Measurements from ENCODE around the gene TTC22. TPM values are rescaled to one million over a fixed set of nuclear protein-coding genes. Genes with fewer than 3 reads are reported as not detected.

Gene TTC22
- total RNA-seq, 2 donors from 2014 or later = 12.2 to 15.6 TPM

- no peak overlapping the region for H3K27ac ChIP-seq
- no peaks in the 10 kb centered on the region for H3K27me3 ChIP-seq
- DNase-seq (peak in 1 of 4 donors; percentile 6), ATAC-seq (no peak)
- H3K9me3 ChIP-seq = peaks cover 0 to 5% (median 0%) of the 10 kb centered on the region in 3 donors
- no peaks in the 10 kb centered on the region for H3K4me1 ChIP-seq
- intact Hi-C loops (cut with DNase I) = no loop called here
- no peak for TF ChIP-seq CTCF (IDR thresholded peaks at IDR 0.05)
- no peak for TF ChIP-seq POLR2A (IDR thresholded peaks at IDR 0.05)
- no peaks in the 10 kb centered on the region for H3K36me3 ChIP-seq (replicated peaks in 1 of 2; ENCODE audit: insufficient read depth in 1 of 2, low read depth in 2 of 2)
- H3K4me3 ChIP-seq = no peak overlapping the region
- 92 to 100% methylated on average over 2 to 5 of the region's 5 CpGs for WGBS, 2 donors
Measured at GRCh38 chr1:54825696-54826095, 24.6 kb upstream of the TTC22 start.

- intact Hi-C loops (cut with DNase I) = no loop called here
- no peaks in the 10 kb centered on the region for H3K27me3 ChIP-seq
- WGBS, 2 donors = 88% methylated on average over 3 of the region's 3 CpGs
- no peak for TF ChIP-seq POLR2A (IDR thresholded peaks at IDR 0.05)
- TF ChIP-seq CTCF (IDR thresholded peaks at IDR 0.05) = no peak
- DNase-seq (no peak), ATAC-seq (no peak)
- H3K4me1 ChIP-seq = no peaks in the 10 kb centered on the region
- H3K36me3 ChIP-seq (replicated peaks in 1 of 2; ENCODE audit: insufficient read depth in 1 of 2, low read depth in 2 of 2) = no peaks in the 10 kb centered on the region
- no peak overlapping the region for H3K4me3 ChIP-seq
- no peak overlapping the region for H3K27ac ChIP-seq
- H3K9me3 ChIP-seq = peaks cover 0 to 5% (median 0%) of the 10 kb centered on the region in 3 donors
Measured at GRCh38 chr1:54823670-54824069, 22.5 kb upstream of the TTC22 start.

- Histone ChIP-seq H3K36me3 (replicated peaks in 1 of 2; ENCODE audit: insufficient read depth in 1 of 2, low read depth in 2 of 2) (no peaks in the 10 kb centered on the region), H3K4me3 (no peak overlapping the region), H3K4me1 (no peaks in the 10 kb centered on the region), H3K27ac (no peak overlapping the region), H3K9me3 (no peaks in the 10 kb centered on the region), H3K27me3 (no peaks in the 10 kb centered on the region)
- DNase-seq (no peak), ATAC-seq (no peak)
- TF ChIP-seq POLR2A (IDR thresholded peaks at IDR 0.05) = no peak
- TF ChIP-seq CTCF (IDR thresholded peaks at IDR 0.05) = no peak
- intact Hi-C loops (cut with DNase I) = loop anchor here (10.0 kb wide), 3 partner anchors 145 to 745 kb away; no protein-coding TSS in a partner anchor
Measured at GRCh38 chr1:54819733-54820132, 18.6 kb upstream of the TTC22 start.

- H3K27me3 ChIP-seq = no peaks in the 10 kb centered on the region
- no peak overlapping the region for H3K27ac ChIP-seq
- 75 to 82% methylated on average over 4 of the region's 4 CpGs for WGBS, 2 donors
- no peak for DNase-seq
- no peak for TF ChIP-seq POLR2A (IDR thresholded peaks at IDR 0.05)
- TF ChIP-seq CTCF (IDR thresholded peaks at IDR 0.05) = no peak
- H3K36me3 ChIP-seq (replicated peaks in 1 of 2; ENCODE audit: insufficient read depth in 1 of 2, low read depth in 2 of 2) = no peaks in the 10 kb centered on the region
- ATAC-seq = no peak
- H3K4me3 ChIP-seq = no peak overlapping the region
- intact Hi-C loops (cut with DNase I) = loop anchor here (10.0 kb wide), 3 partner anchors 144 to 744 kb away; no protein-coding TSS in a partner anchor
- H3K4me1 ChIP-seq = no peaks in the 10 kb centered on the region
- no peaks in the 10 kb centered on the region for H3K9me3 ChIP-seq
Measured at GRCh38 chr1:54819195-54819536, 18.0 kb upstream of the TTC22 start.

GRCh38 chr1:54818461-54819194 lies 17.5 kb upstream of the TTC22 start:
- Histone ChIP-seq H3K4me1 (no peaks in the 10 kb centered on the region), H3K27ac (no peak overlapping the region), H3K36me3 (replicated peaks in 1 of 2; ENCODE audit: insufficient read depth in 1 of 2, low read depth in 2 of 2) (no peaks in the 10 kb centered on the region), H3K27me3 (no peaks in the 10 kb centered on the region), H3K9me3 (no peaks in the 10 kb centered on the region), H3K4me3 (no peak overlapping the region)
- ATAC-seq = no peak
- 69 to 73% methylated on average over 5 of the region's 5 CpGs for WGBS, 2 donors
- DNase-seq = no peak
- intact Hi-C loops (cut with DNase I) = loop anchor here (10.0 kb wide), 3 partner anchors 144 to 744 kb away; no protein-coding TSS in a partner anchor
- TF ChIP-seq POLR2A (IDR thresholded peaks at IDR 0.05) (no peak), CTCF (IDR thresholded peaks at IDR 0.05) (no peak)
